WTC11 (cell line): ENCODE data around the gene NPIPB2. TPM values are rescaled to one million over a fixed set of nuclear protein-coding genes. Genes with fewer than 3 reads are reported as not detected.

ENCODE experiments used
- ATAC-seq: fragments of 200-7000 bp; cut with Tn5 transposase; 2 replicates; pipeline ENCODE4 v1.10.0; 2021; ENCODE audit warnings: mild to moderate bottlenecking, moderate library complexity
- CTCF ChIA-PET: fragments of 300-600 bp; sonication (Branson Sonifier 250); formaldehyde crosslinking; loops from one replicate; lab custom pipeline; 2021; ENCODE audit warnings: antibody characterized with exemption; lab: Charles Lee
- POLR2A ChIA-PET: fragments of 350-600 bp; sonication (Branson Sonifier 250); formaldehyde crosslinking; loops from one replicate; lab custom pipeline; 2021; ENCODE audit warnings: antibody characterized with exemption; lab: Charles Lee
- DNase-seq: peaks from one replicate; pipeline ENCODE4 v3.0.0; 2021; ENCODE audit warnings: low spot score
- H3K27ac Mint-ChIP-seq: 2 replicates; pipeline ENCODE4 v1.8.0; 2021; ENCODE audit warnings: mixed read lengths
- H3K27me3 Mint-ChIP-seq: 2 replicates; pipeline ENCODE4 v1.8.0; 2021; ENCODE audit warnings: low read depth, mild to moderate bottlenecking, moderate library complexity, mixed read lengths
- H3K36me3 Mint-ChIP-seq: 2 replicates; pipeline ENCODE4 v1.8.0; 2021; ENCODE audit warnings: mixed read lengths
- H3K4me1 Mint-ChIP-seq: 2 replicates; pipeline ENCODE4 v1.8.0; 2022; ENCODE audit warnings: mixed read lengths
- H3K4me3 Mint-ChIP-seq: 2 replicates; pipeline ENCODE4 v1.8.0; 2021; ENCODE audit warnings: mild to moderate bottlenecking, moderate library complexity, mixed read lengths
- H3K9me3 Mint-ChIP-seq: 2 replicates; pipeline ENCODE4 v1.8.0; 2021; ENCODE audit warnings: mixed read lengths
- ARID4B ChIP-seq: sonication (generic); formaldehyde crosslinking; IDR thresholded peaks from 2 replicates; pipeline ENCODE4 v1.8.0; 2023; ENCODE audit warnings: missing genetic modification reagents, mild to moderate bottlenecking, borderline replicate concordance
- ATF1 ChIP-seq: sonication (generic); formaldehyde crosslinking; IDR thresholded peaks from 2 replicates; pipeline ENCODE4 v1.8.1; 2023; ENCODE audit warnings: mild to moderate bottlenecking, moderate library complexity, missing genetic modification reagents
- ATF2 ChIP-seq: sonication (generic); formaldehyde crosslinking; IDR thresholded peaks from 2 replicates; pipeline ENCODE4 v1.8.1; 2022; ENCODE audit warnings: low read depth, missing genetic modification reagents, borderline replicate concordance
- HMGA2 ChIP-seq: fragments of 250-450 bp; sonication (Bioruptor Pico); IDR thresholded peaks from 2 replicates; pipeline ENCODE4 v1.4.0; 2021; ENCODE audit warnings: mild to moderate bottlenecking, moderate library complexity
- MLX ChIP-seq: sonication (generic); formaldehyde crosslinking; IDR thresholded peaks from 2 replicates; pipeline ENCODE4 v1.8.1; 2023; ENCODE audit warnings: mild to moderate bottlenecking, missing genetic modification reagents, moderate library complexity
- NFYB ChIP-seq: sonication (generic); formaldehyde crosslinking; conservative IDR thresholded peaks from 2 replicates; pipeline ENCODE4 v1.8.0; 2022; ENCODE audit warnings: low read depth, missing genetic modification reagents
- OVOL2 ChIP-seq: fragments of 250-450 bp; sonication (Bioruptor Pico); IDR thresholded peaks from 2 replicates; pipeline ENCODE4 v1.9.0; 2021; ENCODE audit warnings: mild to moderate bottlenecking, borderline replicate concordance
- PRDM15 ChIP-seq: sonication (generic); formaldehyde crosslinking; IDR thresholded peaks from 2 replicates; pipeline ENCODE4 v1.8.0; 2022; ENCODE audit warnings: missing genetic modification reagents
- ZNF425 ChIP-seq: fragments of 250-450 bp; sonication (Bioruptor Pico); conservative IDR thresholded peaks from 2 replicates; pipeline ENCODE4 v1.9.0; 2021; ENCODE audit warnings: mild to moderate bottlenecking
- ZNF532 ChIP-seq: fragments of 250-450 bp; sonication (Bioruptor Pico); IDR thresholded peaks from 2 replicates; pipeline ENCODE4 v1.9.0; 2021; ENCODE audit warnings: mild to moderate bottlenecking, borderline replicate concordance
- total RNA-seq: library from RNA; stranded (reverse); gene quantifications from 3 replicates; pipeline ENCODE4 v1.2.3, GENCODE V29; 2021
- TF ChIP-seq, protein P1 (sequence below): sonication (generic); formaldehyde crosslinking; IDR thresholded peaks from 2 replicates; pipeline ENCODE4 v1.8.0; 2022; ENCODE audit warnings: mild to moderate bottlenecking, missing genetic modification reagents
- TF ChIP-seq, protein P2 (sequence below): sonication (generic); formaldehyde crosslinking; IDR thresholded peaks from 2 replicates; pipeline ENCODE4 v1.8.0; 2023; ENCODE audit warnings: mild to moderate bottlenecking, missing genetic modification reagents
- TF ChIP-seq, protein P3 (sequence below): sonication (generic); formaldehyde crosslinking; conservative IDR thresholded peaks from 2 replicates; pipeline ENCODE4 v1.8.1; 2022; ENCODE audit warnings: mild to moderate bottlenecking, missing genetic modification reagents
- TF ChIP-seq, protein P4 (sequence below): fragments of 250-450 bp; sonication (Bioruptor Pico); IDR thresholded peaks from 2 replicates; pipeline ENCODE4 v2.1.2; 2022; ENCODE audit warnings: mild to moderate bottlenecking, moderate library complexity

The NPIPB2 gene
- total RNA-seq, 1 experiment from 2014 or later, result 14.4 TPM

- Mint-ChIP-seq H3K9me3 (no peaks in the 10 kb centered on the region), H3K27ac (no peak overlapping the region), H3K4me3 (no peak overlapping the region), H3K27me3 (no peaks in the 10 kb centered on the region), H3K4me1 (no peaks in the 10 kb centered on the region), H3K36me3 (no peaks in the 10 kb centered on the region)
- ATAC-seq (no peak), DNase-seq (no peak)
- POLR2A ChIA-PET, result no interaction called here
- CTCF ChIA-PET, result interaction anchor here (0.9 to 2.0 kb wide), 2 partner anchors 9 to 99 kb away, joined by 4 to 5 read pairs; no protein-coding TSS in a partner anchor
- TF ChIP-seq, protein P1, sequence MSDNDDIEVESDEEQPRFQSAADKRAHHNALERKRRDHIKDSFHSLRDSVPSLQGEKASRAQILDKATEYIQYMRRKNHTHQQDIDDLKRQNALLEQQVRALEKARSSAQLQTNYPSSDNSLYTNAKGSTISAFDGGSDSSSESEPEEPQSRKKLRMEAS (CRISPR knock-in tag), result no peak
- TF ChIP-seq ATF1 (no peak), PRDM15 (CRISPR knock-in tag) (no peak), OVOL2 (CRISPR knock-in tag) (no peak), ATF2 (CRISPR knock-in tag) (no peak), MLX (CRISPR knock-in tag) (no peak), ZNF425 (CRISPR knock-in tag) (no peak), HMGA2 (no peak), NFYB (CRISPR knock-in tag) (no peak), ZNF532 (CRISPR knock-in tag) (no peak), ARID4B (CRISPR knock-in tag) (no peak)
- TF ChIP-seq, protein P2, sequence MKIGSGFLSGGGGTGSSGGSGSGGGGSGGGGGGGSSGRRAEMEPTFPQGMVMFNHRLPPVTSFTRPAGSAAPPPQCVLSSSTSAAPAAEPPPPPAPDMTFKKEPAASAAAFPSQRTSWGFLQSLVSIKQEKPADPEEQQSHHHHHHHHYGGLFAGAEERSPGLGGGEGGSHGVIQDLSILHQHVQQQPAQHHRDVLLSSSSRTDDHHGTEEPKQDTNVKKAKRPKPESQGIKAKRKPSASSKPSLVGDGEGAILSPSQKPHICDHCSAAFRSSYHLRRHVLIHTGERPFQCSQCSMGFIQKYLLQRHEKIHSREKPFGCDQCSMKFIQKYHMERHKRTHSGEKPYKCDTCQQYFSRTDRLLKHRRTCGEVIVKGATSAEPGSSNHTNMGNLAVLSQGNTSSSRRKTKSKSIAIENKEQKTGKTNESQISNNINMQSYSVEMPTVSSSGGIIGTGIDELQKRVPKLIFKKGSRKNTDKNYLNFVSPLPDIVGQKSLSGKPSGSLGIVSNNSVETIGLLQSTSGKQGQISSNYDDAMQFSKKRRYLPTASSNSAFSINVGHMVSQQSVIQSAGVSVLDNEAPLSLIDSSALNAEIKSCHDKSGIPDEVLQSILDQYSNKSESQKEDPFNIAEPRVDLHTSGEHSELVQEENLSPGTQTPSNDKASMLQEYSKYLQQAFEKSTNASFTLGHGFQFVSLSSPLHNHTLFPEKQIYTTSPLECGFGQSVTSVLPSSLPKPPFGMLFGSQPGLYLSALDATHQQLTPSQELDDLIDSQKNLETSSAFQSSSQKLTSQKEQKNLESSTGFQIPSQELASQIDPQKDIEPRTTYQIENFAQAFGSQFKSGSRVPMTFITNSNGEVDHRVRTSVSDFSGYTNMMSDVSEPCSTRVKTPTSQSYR (CRISPR knock-in tag), result no peak
- TF ChIP-seq, protein P3, sequence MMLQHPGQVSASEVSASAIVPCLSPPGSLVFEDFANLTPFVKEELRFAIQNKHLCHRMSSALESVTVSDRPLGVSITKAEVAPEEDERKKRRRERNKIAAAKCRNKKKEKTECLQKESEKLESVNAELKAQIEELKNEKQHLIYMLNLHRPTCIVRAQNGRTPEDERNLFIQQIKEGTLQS (CRISPR knock-in tag), result no peak
- TF ChIP-seq, protein P4, sequence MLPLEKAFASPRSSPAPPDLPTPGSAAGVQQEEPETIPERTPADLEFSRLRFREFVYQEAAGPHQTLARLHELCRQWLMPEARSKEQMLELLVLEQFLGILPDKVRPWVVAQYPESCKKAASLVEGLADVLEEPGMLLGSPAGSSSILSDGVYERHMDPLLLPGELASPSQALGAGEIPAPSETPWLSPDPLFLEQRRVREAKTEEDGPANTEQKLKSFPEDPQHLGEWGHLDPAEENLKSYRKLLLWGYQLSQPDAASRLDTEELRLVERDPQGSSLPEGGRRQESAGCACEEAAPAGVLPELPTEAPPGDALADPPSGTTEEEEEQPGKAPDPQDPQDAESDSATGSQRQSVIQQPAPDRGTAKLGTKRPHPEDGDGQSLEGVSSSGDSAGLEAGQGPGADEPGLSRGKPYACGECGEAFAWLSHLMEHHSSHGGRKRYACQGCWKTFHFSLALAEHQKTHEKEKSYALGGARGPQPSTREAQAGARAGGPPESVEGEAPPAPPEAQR, result no peak
Observed at GRCh38 chr16:11968577-11968976, 26.7 kb upstream of the NPIPB2 start.
